HPDE6-E6E7 (cell line): ENCODE data around the gene BMP5.

Source experiments
- DNase-seq: peaks from one replicate; pipeline ENCODE4 v3.0.0; 2011; ENCODE audit warnings: missing footprints; ENCODE audit errors: extremely low spot score

BMP5 gene

GRCh38 chr6:55872866-55873265 lies 2.5 kb downstream of the BMP5 start:
- no peak for DNase-seq

- no peak for DNase-seq
These were observed 5.1 kb downstream of the BMP5 start for GRCh38 chr6:55870181-55870813.

GRCh38 chr6:55869674-55870073 lies 5.7 kb downstream of the BMP5 start:
- DNase-seq, result no peak

GRCh38 chr6:55868771-55869479 lies 6.5 kb downstream of the BMP5 start:
- no peak for DNase-seq

GRCh38 chr6:55868176-55868575 lies 7.2 kb downstream of the BMP5 start:
- DNase-seq, result no peak

GRCh38 chr6:55866128-55866527 lies 9.3 kb downstream of the BMP5 start:
- peak; percentile 47 for DNase-seq

- no peak for DNase-seq
These were observed 22.1 kb downstream of the BMP5 start for GRCh38 chr6:55853008-55854001.

- no peak for DNase-seq
These were observed 34.0 kb downstream of the BMP5 start for GRCh38 chr6:55841341-55841740.

- no peak for DNase-seq
These were observed 36.3 kb downstream of the BMP5 start for GRCh38 chr6:55839080-55839479.

- DNase-seq, result no peak
These were observed 38.4 kb downstream of the BMP5 start for GRCh38 chr6:55836945-55837344.

GRCh38 chr6:55836481-55836880 lies 38.9 kb downstream of the BMP5 start:
- no peak for DNase-seq

GRCh38 chr6:55835220-55835619 lies 40.2 kb downstream of the BMP5 start:
- DNase-seq, result no peak

- DNase-seq, result no peak
These were observed 42.1 kb downstream of the BMP5 start for GRCh38 chr6:55833284-55833683.

- no peak for DNase-seq
These were observed 47.4 kb downstream of the BMP5 start for GRCh38 chr6:55827818-55828522.

GRCh38 chr6:55826941-55827340 lies 48.4 kb downstream of the BMP5 start:
- DNase-seq, result peak; percentile 6

- peak; percentile 13 for DNase-seq
These were observed 49.9 kb downstream of the BMP5 start for GRCh38 chr6:55825402-55826051.

GRCh38 chr6:55822815-55823214 lies 52.6 kb downstream of the BMP5 start:
- no peak for DNase-seq

- DNase-seq, result no peak
These were observed 53.4 kb downstream of the BMP5 start for GRCh38 chr6:55822005-55822404.

GRCh38 chr6:55820696-55821095 lies 54.7 kb downstream of the BMP5 start:
- no peak for DNase-seq

- no peak for DNase-seq
These were observed 55.6 kb downstream of the BMP5 start for GRCh38 chr6:55819811-55820210.

- DNase-seq, result no peak
These were observed 56.9 kb downstream of the BMP5 start for GRCh38 chr6:55818482-55818881.
